HL-60 (cell line): Measurements from ENCODE around the gene TPM1.
"Not testable (repeated sequence)": the region's sequence is repeated elsewhere in the genome, so short reads cannot be mapped to it uniquely, and the experiment has no call there.

Source experiments
- POLR2AphosphoS5 ChIP-seq: IDR thresholded peaks from 2 replicates; pipeline ENCODE4 v1.6.1; 2012; ENCODE audit warnings: low read depth
- TF ChIP-seq, protein P1 (sequence below): IDR thresholded peaks from one replicate; pipeline ENCODE4 v1.5.1; 2011; ENCODE audit warnings: low read length, control low read depth, inconsistent platforms; ENCODE audit not compliant: insufficient read depth

DNA sequence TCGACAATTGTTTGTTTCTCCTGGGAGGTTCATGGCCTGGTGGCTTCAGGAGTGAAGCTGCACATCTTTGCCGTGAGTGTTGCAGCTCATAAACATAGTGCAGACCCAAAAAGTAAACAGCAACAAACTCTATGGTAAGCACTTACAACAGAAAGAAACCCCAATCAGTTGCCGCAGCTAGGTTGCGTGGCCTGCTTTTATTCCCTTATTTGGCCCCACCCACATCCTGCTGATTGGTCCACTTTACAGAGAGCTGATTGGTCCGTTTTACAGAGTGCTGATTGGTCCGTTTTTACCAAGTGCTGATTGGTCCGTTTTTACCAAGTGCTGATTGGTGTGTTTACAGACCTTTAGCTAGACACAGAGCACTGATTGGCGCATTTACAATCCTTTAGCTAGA is 62.8 kb downstream of the TPM1 start:
- TF ChIP-seq, protein P1, sequence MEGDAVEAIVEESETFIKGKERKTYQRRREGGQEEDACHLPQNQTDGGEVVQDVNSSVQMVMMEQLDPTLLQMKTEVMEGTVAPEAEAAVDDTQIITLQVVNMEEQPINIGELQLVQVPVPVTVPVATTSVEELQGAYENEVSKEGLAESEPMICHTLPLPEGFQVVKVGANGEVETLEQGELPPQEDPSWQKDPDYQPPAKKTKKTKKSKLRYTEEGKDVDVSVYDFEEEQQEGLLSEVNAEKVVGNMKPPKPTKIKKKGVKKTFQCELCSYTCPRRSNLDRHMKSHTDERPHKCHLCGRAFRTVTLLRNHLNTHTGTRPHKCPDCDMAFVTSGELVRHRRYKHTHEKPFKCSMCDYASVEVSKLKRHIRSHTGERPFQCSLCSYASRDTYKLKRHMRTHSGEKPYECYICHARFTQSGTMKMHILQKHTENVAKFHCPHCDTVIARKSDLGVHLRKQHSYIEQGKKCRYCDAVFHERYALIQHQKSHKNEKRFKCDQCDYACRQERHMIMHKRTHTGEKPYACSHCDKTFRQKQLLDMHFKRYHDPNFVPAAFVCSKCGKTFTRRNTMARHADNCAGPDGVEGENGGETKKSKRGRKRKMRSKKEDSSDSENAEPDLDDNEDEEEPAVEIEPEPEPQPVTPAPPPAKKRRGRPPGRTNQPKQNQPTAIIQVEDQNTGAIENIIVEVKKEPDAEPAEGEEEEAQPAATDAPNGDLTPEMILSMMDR, result not testable (repeated sequence)
- not testable (repeated sequence) for TF ChIP-seq POLR2AphosphoS5
